Thoracic aorta (tissue), 2 donors: ENCODE results near the gene SLC25A18. TPM values are rescaled to one million over a fixed set of nuclear protein-coding genes. Genes with fewer than 3 reads are reported as not detected.

Experiments
- ATAC-seq: fragments of 150-250 bp; one replicate; pipeline ENCODE4 v1.8.0; 2017; ENCODE audit warnings: low read depth; ENCODE audit not compliant: insufficient number of reproducible peaks, low FRiP score
- DNase-seq: peaks from one replicate; pipeline ENCODE4 v3.0.0-alpha.2; 2020; ENCODE audit warnings: low spot score
- H3K27ac ChIP-seq, 2 donors: fragments of 200-600 bp; sonication (generic); 1 replicate in 1 of 2; 2 replicates in 1 of 2; pipeline ENCODE4 v1.5.1; 2016; ENCODE audit warnings: mild to moderate bottlenecking in 2 of 2, moderate library complexity in 2 of 2
- H3K27me3 ChIP-seq: fragments of 200-600 bp; sonication (generic); replicated peaks from 2 replicates; pipeline ENCODE4 v1.6.0; 2016; ENCODE audit warnings: mild to moderate bottlenecking; ENCODE audit not compliant: insufficient read depth
- H3K36me3 ChIP-seq: fragments of 200-600 bp; sonication (generic); one replicate; pipeline ENCODE4 v1.5.1; 2016
- H3K4me1 ChIP-seq, 2 donors: fragments of 200-600 bp; sonication (generic); 1 replicate in 1 of 2; 2 replicates in 1 of 2; pipeline versions ENCODE4 v1.5.1 to v1.6.0; 2016; ENCODE audit warnings: low read depth in 2 of 2, mild to moderate bottlenecking in 1 of 2; ENCODE audit not compliant: control insufficient read depth in 1 of 2
- H3K4me3 ChIP-seq: fragments of 200-600 bp; sonication (generic); 2 replicates; pipeline ENCODE4 v1.5.1; 2016; ENCODE audit warnings: mild to moderate bottlenecking
- H3K9me3 ChIP-seq: fragments of 200-600 bp; sonication (generic); 2 replicates; pipeline ENCODE4 v1.5.1; 2016
- CTCF ChIP-seq: fragments of 200-600 bp; sonication (generic); IDR thresholded peaks from one replicate; pipeline ENCODE4 v1.5.1; 2019; ENCODE audit warnings: antibody characterized with exemption
- total RNA-seq, 2 donors: library from RNA; depleted of rRNA; stranded (reverse); fragments of >200 nt; gene quantifications; one replicate each; pipeline versions ENCODE4 v1.1.0 to v1.2.3, GENCODE V29; 2016

The SLC25A18 gene
- total RNA-seq, 2 donors from 2014 or later: not detected

DNA sequence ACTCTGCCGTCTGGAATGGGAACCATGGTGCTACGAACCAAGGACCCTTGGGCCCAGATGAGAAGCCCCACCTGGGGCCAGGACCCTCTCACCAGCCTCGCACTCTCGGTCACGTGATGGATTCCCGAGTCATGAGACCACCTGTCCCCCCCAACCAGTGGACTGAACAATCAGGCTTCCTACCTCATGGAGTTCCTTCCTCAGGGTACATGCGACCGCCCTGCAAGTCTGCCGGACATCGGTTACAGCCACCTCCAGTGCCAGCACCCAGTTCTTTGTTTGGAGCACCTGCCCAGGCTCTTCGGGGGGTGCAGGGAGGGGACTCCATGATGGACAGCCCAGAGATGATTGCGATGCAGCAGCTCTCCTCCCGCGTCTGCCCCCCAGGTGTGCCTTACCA is 20.8 kb upstream of the SLC25A18 start:
- H3K27me3 ChIP-seq: no peaks in the 10 kb centered on the region
- H3K9me3 ChIP-seq: no peaks in the 10 kb centered on the region
- no peak for ATAC-seq
- H3K27ac ChIP-seq: no peak overlapping the region
- no peak for TF ChIP-seq CTCF
- H3K36me3 ChIP-seq: no peaks in the 10 kb centered on the region
- DNase-seq: no peak
- no peak overlapping the region for H3K4me3 ChIP-seq
- H3K4me1 ChIP-seq: no peaks in the 10 kb centered on the region

DNA sequence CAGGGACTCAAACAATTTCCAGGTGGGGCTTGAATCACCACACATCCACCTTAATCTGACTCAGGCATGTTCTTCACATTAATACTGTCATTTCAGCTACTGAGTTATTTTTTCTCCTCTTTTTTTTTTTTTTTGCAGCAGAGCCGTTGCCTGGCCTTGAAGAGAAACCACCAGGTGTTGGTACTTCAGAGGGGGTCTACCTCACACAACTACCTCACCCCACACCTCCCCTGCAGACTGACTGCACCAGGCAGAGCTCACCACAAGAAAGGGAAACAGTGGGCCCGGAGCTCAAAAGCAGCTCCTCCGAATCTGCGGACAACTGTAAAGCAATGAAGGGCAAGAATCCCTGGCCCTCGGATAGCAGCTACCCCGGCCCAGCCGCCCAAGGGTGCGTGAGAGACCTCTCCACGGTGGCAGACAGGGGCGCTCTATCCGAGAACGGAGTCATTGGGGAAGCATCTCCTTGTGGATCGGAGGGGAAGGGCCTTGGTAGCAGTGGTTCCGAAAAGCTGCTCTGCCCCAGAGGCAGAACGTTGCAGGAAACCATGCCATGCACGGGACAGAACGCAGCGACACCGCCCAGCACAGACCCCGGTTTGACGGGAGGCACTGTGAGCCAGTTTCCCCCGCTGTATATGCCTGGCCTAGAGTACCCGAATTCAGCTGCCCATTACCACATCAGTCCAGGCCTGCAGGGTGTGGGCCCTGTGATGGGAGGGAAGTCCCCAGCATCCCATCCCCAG is 15.1 kb upstream of the SLC25A18 start:
- H3K27me3 ChIP-seq: no peaks in the 10 kb centered on the region

DNA sequence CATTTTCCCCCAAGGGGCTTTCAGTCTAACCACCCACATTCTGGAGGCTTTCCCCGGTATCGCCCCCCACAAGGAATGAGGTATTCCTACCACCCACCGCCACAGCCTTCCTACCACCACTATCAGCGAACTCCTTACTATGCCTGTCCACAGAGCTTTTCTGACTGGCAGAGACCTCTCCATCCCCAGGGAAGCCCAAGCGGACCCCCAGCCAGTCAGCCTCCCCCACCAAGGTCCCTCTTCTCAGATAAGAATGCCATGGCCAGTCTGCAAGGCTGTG is 14.6 kb upstream of the SLC25A18 start:
- DNase-seq: no peak
- TF ChIP-seq CTCF: no peak
- Histone ChIP-seq H3K27ac (no peak overlapping the region), H3K4me1 (no peaks in the 10 kb centered on the region), H3K9me3 (no peaks in the 10 kb centered on the region), H3K4me3 (no peak overlapping the region), H3K27me3 (no peaks in the 10 kb centered on the region), H3K36me3 (no peaks in the 10 kb centered on the region)
- ATAC-seq: no peak

More for the DNA sequence above, 15.1 kb upstream of the SLC25A18 start:
- Histone ChIP-seq H3K36me3 (no peaks in the 10 kb centered on the region), H3K27ac (no peak overlapping the region), H3K4me3 (no peak overlapping the region), H3K9me3 (no peaks in the 10 kb centered on the region), H3K4me1 (no peaks in the 10 kb centered on the region)
- ATAC-seq (no peak), DNase-seq (no peak)
- no peak for TF ChIP-seq CTCF

GRCh38 chr22:17549183-17549582 is 14.1 kb upstream of the SLC25A18 start:
- TF ChIP-seq CTCF: no peak
- no peaks in the 10 kb centered on the region for H3K9me3 ChIP-seq
- DNase-seq (no peak), ATAC-seq (no peak)
- no peaks in the 10 kb centered on the region for H3K4me1 ChIP-seq
- H3K4me3 ChIP-seq: no peak overlapping the region
- no peak overlapping the region for H3K27ac ChIP-seq
- H3K27me3 ChIP-seq: no peaks in the 10 kb centered on the region
- no peaks in the 10 kb centered on the region for H3K36me3 ChIP-seq

DNA sequence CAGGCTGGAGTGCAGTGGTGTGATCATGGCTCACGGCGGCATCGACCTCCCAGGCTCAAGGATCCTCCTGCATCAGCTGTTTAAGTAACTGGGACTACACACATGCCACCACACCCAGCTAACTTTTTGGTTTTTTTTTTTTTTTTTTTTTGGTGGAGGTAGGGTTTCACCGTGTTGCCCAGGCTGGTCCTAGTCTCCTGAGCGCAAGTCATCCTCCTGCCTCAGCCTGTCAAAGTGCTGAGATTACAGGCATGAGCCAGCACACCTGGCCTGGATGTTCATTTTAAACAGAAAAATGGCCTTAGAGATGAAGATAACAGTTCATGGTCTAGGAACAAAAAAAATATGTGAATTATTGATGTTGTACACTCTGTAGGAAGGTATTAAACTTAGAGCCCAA is 13.6 kb upstream of the SLC25A18 start:
- H3K4me3 ChIP-seq: no peak overlapping the region
- no peak overlapping the region for H3K27ac ChIP-seq
- no peak for DNase-seq
- no peak for TF ChIP-seq CTCF
- no peaks in the 10 kb centered on the region for H3K9me3 ChIP-seq
- no peaks in the 10 kb centered on the region for H3K36me3 ChIP-seq
- no peak for ATAC-seq
- no peaks in the 10 kb centered on the region for H3K4me1 ChIP-seq
- H3K27me3 ChIP-seq: no peaks in the 10 kb centered on the region
